HL-60 (cell line): ENCODE data around the gene ST3GAL4.

Source experiments
- DNase-seq, 2 experiments: peaks; one replicate each; pipeline ENCODE4 v3.0.0-alpha.2; 2010 to 2020; ENCODE audit warnings: low read depth in 1 of 2, low spot score in 1 of 2
- H3K27ac ChIP-seq: fragments of 250-450 bp; sonication (Bioruptor Pico); replicated peaks from 2 replicates; pipeline ENCODE4 v1.5.1; 2020; ENCODE audit warnings: mild to moderate bottlenecking, moderate library complexity
- H3K27me3 ChIP-seq: fragments of 250-450 bp; sonication (Bioruptor Pico); 2 replicates; pipeline ENCODE4 v1.5.1; 2021; ENCODE audit warnings: mild to moderate bottlenecking, moderate library complexity; ENCODE audit not compliant: insufficient read depth, poor library complexity, severe bottlenecking
- H3K4me3 ChIP-seq: replicated peaks from 2 replicates; pipeline ENCODE4 v1.5.1; 2011; ENCODE audit warnings: mild to moderate bottlenecking, control low read depth, low read length; ENCODE audit not compliant: insufficient read depth
- GABPA ChIP-seq: IDR thresholded peaks from 2 replicates; pipeline ENCODE4 v1.6.1; 2012; ENCODE audit warnings: low read depth
- POLR2AphosphoS5 ChIP-seq: IDR thresholded peaks from 2 replicates; pipeline ENCODE4 v1.6.1; 2012; ENCODE audit warnings: low read depth
- SPI1 ChIP-seq: IDR thresholded peaks from 2 replicates; pipeline ENCODE4 v1.6.1; 2012; ENCODE audit warnings: low read depth, mild to moderate bottlenecking, borderline replicate concordance
- TF ChIP-seq, protein P1 (sequence below): IDR thresholded peaks from 2 replicates; pipeline ENCODE4 v1.6.1; 2012; ENCODE audit warnings: low read depth; ENCODE audit not compliant: insufficient replicate concordance
- TF ChIP-seq, protein P2 (sequence below): IDR thresholded peaks from one replicate; pipeline ENCODE4 v1.5.1; 2011; ENCODE audit warnings: low read length, control low read depth, inconsistent platforms; ENCODE audit not compliant: insufficient read depth

Gene ST3GAL4

DNA sequence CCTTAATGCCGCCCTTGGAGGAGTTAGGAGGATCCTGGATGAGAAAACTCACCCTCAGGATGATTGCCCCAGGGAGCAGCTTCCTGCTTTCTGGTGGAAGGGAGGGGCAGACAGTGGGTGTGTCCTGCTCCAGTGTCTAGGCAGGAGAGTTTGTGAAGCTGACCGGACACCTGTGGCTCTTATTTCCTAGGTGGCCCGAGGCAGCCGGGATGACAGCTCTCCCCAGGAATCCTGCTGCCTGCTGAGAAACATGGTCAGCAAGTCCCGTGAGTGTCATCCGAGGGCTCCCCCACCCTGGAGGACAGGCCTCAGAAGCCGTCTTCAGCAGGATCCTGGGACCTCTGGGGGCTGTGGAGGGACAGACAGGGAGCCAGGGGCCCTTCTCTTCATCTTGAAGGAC is 50.4 kb downstream of the ST3GAL4 start:
- Histone ChIP-seq H3K27ac (no peak overlapping the region), H3K4me3 (no peak overlapping the region), H3K27me3 (no peaks in the 10 kb centered on the region)
- no peak for DNase-seq
- TF ChIP-seq POLR2AphosphoS5 = no peak
- TF ChIP-seq, protein P1, sequence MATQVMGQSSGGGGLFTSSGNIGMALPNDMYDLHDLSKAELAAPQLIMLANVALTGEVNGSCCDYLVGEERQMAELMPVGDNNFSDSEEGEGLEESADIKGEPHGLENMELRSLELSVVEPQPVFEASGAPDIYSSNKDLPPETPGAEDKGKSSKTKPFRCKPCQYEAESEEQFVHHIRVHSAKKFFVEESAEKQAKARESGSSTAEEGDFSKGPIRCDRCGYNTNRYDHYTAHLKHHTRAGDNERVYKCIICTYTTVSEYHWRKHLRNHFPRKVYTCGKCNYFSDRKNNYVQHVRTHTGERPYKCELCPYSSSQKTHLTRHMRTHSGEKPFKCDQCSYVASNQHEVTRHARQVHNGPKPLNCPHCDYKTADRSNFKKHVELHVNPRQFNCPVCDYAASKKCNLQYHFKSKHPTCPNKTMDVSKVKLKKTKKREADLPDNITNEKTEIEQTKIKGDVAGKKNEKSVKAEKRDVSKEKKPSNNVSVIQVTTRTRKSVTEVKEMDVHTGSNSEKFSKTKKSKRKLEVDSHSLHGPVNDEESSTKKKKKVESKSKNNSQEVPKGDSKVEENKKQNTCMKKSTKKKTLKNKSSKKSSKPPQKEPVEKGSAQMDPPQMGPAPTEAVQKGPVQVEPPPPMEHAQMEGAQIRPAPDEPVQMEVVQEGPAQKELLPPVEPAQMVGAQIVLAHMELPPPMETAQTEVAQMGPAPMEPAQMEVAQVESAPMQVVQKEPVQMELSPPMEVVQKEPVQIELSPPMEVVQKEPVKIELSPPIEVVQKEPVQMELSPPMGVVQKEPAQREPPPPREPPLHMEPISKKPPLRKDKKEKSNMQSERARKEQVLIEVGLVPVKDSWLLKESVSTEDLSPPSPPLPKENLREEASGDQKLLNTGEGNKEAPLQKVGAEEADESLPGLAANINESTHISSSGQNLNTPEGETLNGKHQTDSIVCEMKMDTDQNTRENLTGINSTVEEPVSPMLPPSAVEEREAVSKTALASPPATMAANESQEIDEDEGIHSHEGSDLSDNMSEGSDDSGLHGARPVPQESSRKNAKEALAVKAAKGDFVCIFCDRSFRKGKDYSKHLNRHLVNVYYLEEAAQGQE = no peak
- TF ChIP-seq, protein P2, sequence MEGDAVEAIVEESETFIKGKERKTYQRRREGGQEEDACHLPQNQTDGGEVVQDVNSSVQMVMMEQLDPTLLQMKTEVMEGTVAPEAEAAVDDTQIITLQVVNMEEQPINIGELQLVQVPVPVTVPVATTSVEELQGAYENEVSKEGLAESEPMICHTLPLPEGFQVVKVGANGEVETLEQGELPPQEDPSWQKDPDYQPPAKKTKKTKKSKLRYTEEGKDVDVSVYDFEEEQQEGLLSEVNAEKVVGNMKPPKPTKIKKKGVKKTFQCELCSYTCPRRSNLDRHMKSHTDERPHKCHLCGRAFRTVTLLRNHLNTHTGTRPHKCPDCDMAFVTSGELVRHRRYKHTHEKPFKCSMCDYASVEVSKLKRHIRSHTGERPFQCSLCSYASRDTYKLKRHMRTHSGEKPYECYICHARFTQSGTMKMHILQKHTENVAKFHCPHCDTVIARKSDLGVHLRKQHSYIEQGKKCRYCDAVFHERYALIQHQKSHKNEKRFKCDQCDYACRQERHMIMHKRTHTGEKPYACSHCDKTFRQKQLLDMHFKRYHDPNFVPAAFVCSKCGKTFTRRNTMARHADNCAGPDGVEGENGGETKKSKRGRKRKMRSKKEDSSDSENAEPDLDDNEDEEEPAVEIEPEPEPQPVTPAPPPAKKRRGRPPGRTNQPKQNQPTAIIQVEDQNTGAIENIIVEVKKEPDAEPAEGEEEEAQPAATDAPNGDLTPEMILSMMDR = no peak
- no peak for TF ChIP-seq SPI1
- no peak for TF ChIP-seq GABPA

DNA sequence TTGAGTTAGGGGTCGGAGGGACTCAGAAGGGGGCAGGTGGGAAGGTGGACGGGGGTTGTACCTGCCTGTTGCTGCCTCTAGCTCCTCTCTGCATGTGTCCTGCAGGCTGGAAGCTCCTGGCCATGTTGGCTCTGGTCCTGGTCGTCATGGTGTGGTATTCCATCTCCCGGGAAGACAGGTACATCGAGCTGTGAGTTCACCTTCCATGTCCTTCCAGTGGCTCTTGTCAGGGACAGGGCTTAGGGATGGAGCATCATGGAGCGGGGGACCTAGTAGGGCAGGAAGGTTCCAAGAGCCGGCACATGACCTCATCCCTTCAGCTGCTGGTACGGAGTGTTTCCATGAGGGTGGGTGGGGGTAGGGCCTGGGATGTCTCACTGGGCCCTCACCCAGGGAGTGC is 50.9 kb downstream of the ST3GAL4 start:
- no peaks in the 10 kb centered on the region for H3K27me3 ChIP-seq
- DNase-seq = no peak
- no peak overlapping the region for H3K4me3 ChIP-seq
- TF ChIP-seq, protein P1 = no peak
- no peak for TF ChIP-seq POLR2AphosphoS5
- no peak for TF ChIP-seq SPI1
- TF ChIP-seq, protein P2 = no peak
- no peak for TF ChIP-seq GABPA
- no peak overlapping the region for H3K27ac ChIP-seq

DNA sequence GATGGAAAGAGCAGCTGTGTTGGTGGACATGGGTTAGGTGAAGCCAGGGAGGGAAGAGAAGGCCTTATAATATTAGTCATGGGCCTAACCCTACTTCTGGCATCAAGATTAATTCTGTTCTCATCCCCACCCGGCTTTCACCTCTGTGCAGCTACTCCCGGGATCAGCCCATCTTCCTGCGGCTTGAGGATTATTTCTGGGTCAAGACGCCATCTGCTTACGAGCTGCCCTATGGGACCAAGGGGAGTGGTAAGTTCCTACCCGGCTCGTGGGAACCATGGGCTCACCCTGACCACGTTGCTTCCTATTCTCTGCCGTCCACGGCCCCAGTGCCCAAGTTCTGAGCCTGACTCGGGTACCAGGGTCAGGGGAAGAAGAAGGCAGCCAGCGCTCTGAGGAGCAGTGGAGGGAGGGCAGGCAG is 51.6 kb downstream of the ST3GAL4 start:
- TF ChIP-seq, protein P2 = no peak
- TF ChIP-seq POLR2AphosphoS5 (no peak), SPI1 (no peak), GABPA (no peak)
- TF ChIP-seq, protein P1 = no peak
- Histone ChIP-seq H3K27ac (no peak overlapping the region), H3K4me3 (no peak overlapping the region), H3K27me3 (no peaks in the 10 kb centered on the region)
- no peak for DNase-seq
